ENCODE measurements around the gene INO80B. TPM values are rescaled to one million over a fixed set of nuclear protein-coding genes. Genes with fewer than 3 reads are reported as not detected.

INO80B gene
- total and polyA plus RNA-seq, 9 of the 15 experiments (the other 6 are each of a cell fraction or from before 2014, with no cell fraction given) = 0.41 to 22.6 (median 9.0) TPM

DNA sequence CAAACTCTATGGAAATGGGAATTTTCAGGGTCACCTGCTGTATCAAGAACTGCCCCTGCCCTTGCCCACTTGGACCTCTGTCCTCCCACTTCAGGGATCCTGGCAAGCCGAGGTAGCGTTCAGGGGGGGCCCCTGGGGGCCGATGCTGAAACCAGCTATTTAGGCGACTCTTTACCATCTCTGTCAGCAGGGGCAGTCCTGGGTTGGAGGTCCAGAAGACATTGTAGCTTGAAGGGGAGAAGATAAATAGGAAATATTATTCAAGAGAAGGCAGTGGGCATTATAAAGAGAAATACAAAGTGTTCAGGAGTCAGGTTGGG is 7.9 kb downstream of the INO80B start (continued):
- TF ChIP-seq, protein P1, sequence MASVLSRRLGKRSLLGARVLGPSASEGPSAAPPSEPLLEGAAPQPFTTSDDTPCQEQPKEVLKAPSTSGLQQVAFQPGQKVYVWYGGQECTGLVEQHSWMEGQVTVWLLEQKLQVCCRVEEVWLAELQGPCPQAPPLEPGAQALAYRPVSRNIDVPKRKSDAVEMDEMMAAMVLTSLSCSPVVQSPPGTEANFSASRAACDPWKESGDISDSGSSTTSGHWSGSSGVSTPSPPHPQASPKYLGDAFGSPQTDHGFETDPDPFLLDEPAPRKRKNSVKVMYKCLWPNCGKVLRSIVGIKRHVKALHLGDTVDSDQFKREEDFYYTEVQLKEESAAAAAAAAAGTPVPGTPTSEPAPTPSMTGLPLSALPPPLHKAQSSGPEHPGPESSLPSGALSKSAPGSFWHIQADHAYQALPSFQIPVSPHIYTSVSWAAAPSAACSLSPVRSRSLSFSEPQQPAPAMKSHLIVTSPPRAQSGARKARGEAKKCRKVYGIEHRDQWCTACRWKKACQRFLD (CRISPR knock-in tag; IDR thresholded peaks at IDR 0.05) = no peak
- TF ChIP-seq ZNF57 (CRISPR knock-in tag; IDR thresholded peaks at IDR 0.05) (no peak), MYC (IDR thresholded peaks at IDR 0.05; ENCODE audit: low read depth, low read length) (no peak), MYC (CRISPR knock-in tag; IDR thresholded peaks at IDR 0.05; ENCODE audit: borderline replicate concordance, low read depth) (no peak), ZZZ3 (IDR thresholded peaks at IDR 0.05) (no peak), CTBP1 (IDR thresholded peaks at IDR 0.05; ENCODE audit: borderline replicate concordance) (no peak), TEAD2 (tag; IDR thresholded peaks at IDR 0.05) (no peak)
- TF ChIP-seq, protein P2, sequence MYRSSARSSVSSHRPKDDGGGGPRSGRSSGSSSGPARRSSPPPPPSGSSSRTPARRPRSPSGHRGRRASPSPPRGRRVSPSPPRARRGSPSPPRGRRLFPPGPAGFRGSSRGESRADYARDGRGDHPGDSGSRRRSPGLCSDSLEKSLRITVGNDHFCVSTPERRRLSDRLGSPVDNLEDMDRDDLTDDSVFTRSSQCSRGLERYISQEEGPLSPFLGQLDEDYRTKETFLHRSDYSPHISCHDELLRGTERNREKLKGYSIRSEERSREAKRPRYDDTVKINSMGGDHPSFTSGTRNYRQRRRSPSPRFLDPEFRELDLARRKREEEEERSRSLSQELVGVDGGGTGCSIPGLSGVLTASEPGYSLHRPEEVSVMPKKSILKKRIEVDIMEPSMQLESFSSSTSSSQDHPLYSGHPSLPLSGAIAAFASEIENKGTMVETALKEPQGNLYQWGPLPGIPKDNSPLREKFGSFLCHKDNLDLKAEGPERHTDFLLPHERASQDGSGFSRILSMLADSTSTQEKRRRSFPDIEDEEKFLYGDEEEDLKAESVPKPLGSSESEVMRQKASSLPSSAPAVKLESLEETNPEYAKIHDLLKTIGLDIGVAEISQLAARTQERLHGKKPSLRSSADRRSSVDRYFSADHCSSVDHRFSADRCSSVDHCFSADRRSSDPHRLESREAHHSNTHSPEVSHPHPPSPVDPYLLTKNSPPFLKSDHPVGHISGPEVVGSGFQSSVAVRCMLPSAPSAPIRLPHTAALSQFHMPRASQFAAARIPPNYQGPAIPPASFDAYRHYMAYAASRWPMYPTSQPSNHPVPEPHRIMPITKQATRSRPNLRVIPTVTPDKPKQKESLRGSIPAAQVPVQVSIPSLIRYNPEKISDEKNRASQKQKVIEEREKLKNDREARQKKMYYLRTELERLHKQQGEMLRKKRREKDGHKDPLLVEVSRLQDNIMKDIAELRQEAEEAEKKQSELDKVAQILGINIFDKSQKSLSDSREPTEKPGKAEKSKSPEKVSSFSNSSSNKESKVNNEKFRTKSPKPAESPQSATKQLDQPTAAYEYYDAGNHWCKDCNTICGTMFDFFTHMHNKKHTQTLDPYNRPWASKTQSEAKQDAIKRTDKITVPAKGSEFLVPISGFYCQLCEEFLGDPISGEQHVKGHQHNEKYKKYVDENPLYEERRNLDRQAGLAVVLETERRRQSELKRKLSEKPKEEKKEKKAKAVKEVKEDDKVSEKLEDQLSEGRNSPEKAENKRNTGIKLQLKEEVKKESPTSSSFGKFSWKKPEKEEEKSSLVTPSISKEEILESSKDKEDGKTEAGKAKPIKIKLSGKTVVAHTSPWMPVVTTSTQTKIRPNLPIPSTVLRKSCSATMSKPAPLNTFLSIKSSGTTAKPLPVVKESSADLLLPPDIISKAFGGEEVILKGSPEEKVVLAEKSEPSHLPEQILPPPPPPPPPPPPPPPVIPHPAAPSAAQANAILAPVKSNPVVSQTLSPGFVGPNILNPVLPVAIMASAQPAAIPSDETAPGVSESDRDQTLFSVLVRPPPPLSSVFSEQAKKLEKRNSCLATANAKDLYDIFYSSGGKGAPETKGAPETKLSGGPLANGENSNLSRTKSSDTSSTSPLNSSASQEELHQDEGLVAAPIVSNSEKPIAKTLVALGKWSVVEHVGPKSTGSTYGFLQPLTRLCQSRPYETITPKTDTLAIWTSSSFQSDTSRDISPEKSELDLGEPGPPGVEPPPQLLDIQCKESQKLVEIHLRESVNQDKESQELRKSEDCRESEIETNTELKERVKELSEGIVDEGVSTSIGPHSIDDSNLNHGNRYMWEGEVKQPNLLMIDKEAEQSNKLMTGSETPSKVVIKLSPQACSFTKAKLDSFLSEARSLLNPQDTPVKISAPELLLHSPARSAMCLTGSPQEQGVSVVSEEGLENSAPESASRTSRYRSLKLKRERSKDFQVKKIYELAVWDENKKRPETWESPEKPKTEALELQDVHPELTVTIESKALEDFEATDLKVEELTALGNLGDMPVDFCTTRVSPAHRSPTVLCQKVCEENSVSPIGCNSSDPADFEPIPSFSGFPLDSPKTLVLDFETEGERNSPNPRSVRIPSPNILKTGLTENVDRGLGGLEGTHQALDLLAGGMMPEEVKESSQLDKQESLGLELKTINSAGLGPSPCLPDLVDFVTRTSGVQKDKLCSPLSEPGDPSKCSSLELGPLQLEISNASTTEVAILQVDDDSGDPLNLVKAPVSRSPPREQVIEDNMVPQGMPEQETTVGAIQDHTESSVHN (IDR thresholded peaks at IDR 0.05; ENCODE audit: borderline replicate concordance in 1 of 2, low read depth in 1 of 2) = no peak
- TF ChIP-seq, protein P3, sequence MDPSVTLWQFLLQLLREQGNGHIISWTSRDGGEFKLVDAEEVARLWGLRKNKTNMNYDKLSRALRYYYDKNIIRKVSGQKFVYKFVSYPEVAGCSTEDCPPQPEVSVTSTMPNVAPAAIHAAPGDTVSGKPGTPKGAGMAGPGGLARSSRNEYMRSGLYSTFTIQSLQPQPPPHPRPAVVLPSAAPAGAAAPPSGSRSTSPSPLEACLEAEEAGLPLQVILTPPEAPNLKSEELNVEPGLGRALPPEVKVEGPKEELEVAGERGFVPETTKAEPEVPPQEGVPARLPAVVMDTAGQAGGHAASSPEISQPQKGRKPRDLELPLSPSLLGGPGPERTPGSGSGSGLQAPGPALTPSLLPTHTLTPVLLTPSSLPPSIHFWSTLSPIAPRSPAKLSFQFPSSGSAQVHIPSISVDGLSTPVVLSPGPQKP (CRISPR knock-in tag; IDR thresholded peaks at IDR 0.05) = no peak

Data from K562 (cell line).